ENCODE measurements around the gene BMP5.

GRCh38 chr6:55898342-55898741 lies 23.0 kb upstream of the BMP5 start:
- TF ChIP-seq CTCF (IDR thresholded peaks at IDR 0.05; ENCODE audit: low read depth, low read length, missing input control) (no peak), TAF1 (conservative IDR thresholded peaks at IDR 0.05) (no peak), ATF3 (IDR thresholded peaks at IDR 0.05) (no peak), ZBTB33 (IDR thresholded peaks at IDR 0.05) (no peak), HNF4A (conservative IDR thresholded peaks at IDR 0.05) (no peak), YY1 (IDR thresholded peaks at IDR 0.05) (no peak), NR2F2 (IDR thresholded peaks at IDR 0.05) (no peak), SP1 (IDR thresholded peaks at IDR 0.05) (no peak)

All from liver (tissue), 3 donors.